ENCODE results near the gene RAB37.
A peak's percentile ranks its signal among the peaks of the same experiment; 100 is the strongest.

DNA sequence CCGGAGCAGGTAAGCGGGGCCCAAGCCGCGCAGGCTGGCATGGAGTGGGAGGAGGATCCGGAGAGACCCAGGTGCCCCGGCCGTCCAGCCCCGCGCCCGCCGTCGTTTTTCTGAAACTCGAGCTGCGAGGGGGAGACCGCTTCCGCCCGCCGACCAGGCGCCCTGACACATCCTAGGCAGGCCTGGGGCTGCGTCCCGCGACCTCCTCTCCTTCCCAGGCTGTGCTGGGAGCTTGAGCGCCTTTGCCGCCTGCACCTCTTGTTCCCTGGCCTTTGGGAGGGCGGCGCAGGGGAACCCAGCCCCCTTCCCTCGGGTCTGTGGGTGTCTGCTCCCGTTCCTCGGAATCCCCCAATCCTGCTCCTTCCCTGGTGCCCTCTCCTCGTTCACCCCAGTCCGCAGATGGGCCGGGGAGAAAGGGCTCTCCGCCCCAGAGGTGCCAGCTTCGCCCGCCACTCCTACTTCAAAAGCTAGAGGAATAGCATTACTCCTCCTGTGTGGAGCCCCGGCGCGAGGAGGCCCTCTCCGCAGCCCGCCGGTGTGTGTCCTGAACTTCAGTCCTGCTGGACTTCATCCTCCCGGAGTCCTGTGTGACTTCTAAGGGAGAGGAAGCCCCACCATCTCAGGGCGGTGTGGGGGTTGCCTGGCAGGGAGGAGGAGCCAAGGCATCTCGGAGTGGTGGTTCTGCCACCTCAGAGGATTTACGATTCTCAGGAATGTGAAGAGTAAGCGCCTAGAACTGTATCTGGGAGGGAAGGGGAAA, 12.4 kb downstream of the RAB37 start:
- TF ChIP-seq POLR2A (IDR thresholded peaks at IDR 0.05) (no peak), POLR2AphosphoS5 (IDR thresholded peaks at IDR 0.05) (peak; percentile 46), EP300 (IDR thresholded peaks at IDR 0.05) (no peak)
- TF ChIP-seq, protein P1, sequence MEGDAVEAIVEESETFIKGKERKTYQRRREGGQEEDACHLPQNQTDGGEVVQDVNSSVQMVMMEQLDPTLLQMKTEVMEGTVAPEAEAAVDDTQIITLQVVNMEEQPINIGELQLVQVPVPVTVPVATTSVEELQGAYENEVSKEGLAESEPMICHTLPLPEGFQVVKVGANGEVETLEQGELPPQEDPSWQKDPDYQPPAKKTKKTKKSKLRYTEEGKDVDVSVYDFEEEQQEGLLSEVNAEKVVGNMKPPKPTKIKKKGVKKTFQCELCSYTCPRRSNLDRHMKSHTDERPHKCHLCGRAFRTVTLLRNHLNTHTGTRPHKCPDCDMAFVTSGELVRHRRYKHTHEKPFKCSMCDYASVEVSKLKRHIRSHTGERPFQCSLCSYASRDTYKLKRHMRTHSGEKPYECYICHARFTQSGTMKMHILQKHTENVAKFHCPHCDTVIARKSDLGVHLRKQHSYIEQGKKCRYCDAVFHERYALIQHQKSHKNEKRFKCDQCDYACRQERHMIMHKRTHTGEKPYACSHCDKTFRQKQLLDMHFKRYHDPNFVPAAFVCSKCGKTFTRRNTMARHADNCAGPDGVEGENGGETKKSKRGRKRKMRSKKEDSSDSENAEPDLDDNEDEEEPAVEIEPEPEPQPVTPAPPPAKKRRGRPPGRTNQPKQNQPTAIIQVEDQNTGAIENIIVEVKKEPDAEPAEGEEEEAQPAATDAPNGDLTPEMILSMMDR (IDR thresholded peaks at IDR 0.05), result no peak
